HG02938 (cell line): ENCODE data around the gene INSRR.

Experiments
- ATAC-seq: cut with Tn5 transposase; IDR thresholded peaks from one replicate; pipeline ENCODE4 v1.9.1; 2021; ENCODE audit warnings: mild to moderate bottlenecking, moderate library complexity; ENCODE audit not compliant: unreplicated experiment

The INSRR gene

DNA sequence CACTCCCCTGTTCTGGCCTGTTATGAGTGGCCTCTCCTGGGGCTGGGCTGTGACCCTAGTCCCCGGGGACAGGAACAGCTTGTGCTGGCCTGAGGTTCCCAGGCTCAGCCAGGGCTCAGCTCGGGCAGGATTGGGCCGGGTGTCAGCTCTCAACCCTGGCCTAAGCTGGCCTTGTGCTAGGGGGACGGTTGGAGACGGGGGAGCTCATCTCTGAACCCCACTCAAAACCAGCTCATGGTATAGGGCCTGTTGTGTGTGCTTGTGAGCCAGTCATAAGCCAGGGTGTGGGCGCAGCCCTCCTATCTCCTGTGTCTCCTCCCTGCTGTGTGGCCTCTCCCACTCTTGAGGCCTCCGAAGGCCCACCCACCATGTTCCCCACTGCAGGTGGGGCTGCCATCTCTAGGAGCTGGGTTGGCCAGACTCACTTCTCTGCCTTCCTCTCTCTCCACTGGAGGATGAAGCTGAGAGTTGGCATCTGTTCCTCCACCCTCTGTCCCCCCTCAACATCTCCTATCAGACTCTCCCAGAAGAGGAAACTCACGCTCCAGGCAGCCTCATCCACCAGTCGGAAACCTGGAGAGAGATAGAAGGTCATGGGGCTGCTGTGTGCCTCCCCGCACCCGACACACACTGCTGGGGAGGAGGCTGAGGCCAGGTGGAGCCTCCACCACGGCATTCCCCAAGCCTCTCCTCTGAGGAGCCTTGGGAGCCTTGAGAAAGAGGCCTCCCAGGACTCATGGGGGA is 36.0 kb upstream of the INSRR start:
- ATAC-seq, result no peak

DNA sequence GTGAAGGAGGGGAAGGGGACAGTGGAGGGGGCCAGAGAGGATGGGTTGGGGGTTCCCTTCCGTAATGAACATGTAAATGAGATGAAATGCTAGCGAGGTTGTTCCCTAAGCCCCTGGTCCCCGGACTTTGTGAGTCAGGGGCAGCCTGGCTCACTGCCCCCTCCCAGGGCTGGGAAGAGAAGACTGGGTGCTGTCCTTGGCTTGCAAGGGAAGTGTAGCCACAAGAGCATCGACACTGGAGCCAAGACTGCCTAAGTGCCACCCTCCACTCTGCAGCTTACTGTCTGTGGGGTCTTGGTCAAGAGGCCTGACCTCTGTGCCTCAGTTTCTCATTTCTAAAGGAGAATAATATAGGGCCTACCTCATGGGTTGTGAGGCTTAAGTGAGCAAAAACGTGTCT is 35.1 kb upstream of the INSRR start:
- ATAC-seq, result no peak

DNA sequence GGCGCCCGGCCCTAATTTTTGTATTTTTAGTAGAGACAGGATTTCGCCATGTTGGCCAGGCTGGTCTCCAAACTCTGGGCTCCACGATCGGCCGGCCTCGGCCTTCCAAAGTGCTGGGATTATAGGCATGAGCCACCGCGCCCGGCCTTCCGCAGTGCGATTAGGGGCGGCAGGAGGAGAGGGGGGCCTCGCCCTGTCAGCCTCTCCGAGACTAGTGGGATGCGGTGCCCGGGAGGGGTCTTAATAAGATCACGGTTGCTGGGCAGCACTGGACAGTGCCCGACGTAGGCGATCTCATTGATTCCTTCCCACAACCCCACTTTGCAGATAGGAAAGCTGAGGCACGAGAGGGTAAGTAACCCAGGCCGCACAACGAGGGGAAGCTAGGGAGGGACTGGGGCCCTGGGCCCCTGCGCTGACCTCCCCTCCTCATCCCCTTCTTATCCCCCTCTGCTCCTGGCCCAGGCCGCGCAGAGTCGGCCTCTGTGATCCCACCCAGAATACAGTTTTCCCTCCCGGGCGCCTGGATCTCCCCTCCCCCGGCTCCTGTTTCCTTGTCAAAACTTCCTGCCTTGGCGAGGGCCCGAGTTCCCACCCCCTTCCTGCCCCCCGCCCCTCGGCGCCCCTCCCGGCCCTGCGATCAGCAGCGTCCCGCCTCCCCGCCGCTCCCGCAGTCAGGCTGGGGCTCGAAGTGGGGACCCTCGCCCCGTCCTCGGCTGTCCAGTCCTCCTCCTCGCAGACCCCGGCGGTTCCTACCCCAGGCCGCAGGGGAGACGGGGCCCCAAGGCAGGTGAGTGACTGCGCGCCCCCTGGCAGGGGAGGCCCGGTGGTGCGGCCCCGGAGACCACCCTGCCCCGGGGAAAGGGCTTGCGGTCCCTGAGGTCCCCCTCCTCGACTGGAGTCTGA is 34.4 kb upstream of the INSRR start, which contains the start of gene PEAR1:
PEAR1 (plus strand) TSS at position 671 of the 906 bp plus-strand sequence. CDS start 10,209 bp downstream, outside the sequence.
- ATAC-seq, result no peak

DNA sequence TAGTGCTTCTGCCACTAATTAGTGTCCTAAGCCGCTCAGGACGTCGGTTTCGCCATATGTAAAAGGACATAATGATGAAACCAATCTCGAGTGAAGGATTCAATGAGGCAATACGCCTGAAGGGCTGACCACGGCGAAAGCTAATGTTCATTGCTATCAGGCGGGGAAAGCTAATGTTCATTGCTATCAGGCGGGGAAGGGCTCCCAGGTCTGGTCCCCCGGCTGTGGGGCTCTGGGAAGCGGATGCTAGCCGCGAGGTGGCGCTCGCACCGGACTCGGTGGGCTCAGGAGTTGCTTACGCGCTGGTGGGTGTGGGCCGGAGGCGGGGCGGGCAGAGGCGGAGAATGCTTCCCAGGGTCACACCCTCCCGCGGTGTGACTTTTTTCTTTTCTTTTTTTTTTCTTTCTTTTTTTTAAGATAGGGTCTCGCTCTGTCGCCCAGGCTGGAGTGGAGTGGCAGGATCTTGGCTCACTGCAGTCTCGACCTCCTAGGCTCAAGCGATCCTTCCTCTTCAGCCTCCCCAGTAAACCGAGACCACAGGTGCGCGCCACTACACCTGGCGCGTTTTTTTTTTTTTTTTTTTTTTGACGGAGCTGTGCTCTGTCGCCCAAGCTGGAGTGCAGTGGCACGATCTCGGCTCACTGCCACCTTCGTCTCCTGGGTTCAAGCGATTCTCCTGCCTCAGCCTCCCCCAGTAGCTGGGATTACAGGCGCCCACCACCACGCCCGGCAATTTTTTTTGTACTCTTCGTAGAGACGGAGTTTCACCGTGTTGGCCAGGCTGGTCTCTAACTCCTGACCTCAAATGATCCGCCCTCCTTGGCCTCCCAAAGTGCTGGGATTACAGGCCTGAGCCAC is 33.5 kb upstream of the INSRR start:
- no peak for ATAC-seq

- no peak for ATAC-seq
Observed at GRCh38 chr1:156889802-156890580, 31.1 kb upstream of the INSRR start.

DNA sequence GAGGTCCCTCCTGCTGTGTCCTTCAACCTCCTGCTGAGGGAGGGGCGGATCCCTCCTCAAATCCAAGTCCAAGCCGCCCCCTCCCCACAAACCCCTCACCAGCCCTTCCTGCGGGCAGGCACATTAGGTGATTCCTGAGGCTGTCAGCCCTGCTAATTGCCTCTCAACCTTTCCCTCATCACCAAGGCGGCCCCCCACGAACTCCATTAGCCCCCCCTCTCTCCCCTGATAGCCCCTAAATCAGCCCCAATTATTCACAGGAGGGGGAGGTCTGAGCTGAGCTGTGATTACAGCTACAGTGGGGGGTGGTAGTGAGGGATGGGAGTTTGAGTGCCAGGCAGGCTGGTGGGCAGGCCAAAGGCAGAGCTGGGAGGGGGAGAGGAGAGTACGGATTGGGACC is 28.8 kb upstream of the INSRR start:
- no peak for ATAC-seq

- ATAC-seq, result no peak
Observed at GRCh38 chr1:156887317-156887716, 28.4 kb upstream of the INSRR start.

DNA sequence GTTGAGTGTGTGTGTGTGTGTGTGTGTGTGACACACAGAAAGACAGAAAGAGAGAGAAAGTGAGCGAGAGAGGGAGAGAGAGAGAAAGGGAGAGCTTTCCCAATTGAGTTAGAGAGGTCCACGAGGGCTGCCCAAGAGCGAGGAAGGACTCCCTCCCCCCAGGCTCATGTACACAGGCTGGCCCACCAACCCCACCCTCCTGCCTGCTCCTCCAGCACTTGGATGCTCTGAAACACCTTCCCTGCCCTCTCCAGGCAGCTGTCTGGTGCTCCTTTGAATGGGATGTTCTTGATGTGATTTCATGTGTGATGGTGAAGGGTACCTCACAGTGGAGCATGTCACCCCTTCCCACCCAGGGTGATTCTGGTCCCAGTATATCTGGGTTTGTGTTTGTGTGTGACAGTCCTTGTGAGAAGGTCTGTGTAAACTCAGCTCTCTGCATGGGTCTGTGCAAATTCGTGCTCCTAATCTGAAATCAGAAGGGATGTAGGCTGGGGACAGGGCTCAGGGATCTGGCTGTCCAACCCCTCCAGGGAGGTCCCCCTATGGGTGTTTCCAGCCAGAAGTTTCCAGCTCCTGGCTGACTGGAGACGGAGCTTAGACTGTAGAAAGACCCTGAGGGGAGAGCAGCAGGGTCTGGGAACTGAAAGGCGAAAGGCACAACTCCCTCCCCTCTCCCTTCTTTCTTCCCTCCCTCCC is 27.8 kb upstream of the INSRR start:
- no peak for ATAC-seq

- ATAC-seq, result no peak
Observed at GRCh38 chr1:156885880-156886355, 27.0 kb upstream of the INSRR start.

GRCh38 chr1:156885314-156885713 is 26.4 kb upstream of the INSRR start:
- ATAC-seq, result no peak

DNA sequence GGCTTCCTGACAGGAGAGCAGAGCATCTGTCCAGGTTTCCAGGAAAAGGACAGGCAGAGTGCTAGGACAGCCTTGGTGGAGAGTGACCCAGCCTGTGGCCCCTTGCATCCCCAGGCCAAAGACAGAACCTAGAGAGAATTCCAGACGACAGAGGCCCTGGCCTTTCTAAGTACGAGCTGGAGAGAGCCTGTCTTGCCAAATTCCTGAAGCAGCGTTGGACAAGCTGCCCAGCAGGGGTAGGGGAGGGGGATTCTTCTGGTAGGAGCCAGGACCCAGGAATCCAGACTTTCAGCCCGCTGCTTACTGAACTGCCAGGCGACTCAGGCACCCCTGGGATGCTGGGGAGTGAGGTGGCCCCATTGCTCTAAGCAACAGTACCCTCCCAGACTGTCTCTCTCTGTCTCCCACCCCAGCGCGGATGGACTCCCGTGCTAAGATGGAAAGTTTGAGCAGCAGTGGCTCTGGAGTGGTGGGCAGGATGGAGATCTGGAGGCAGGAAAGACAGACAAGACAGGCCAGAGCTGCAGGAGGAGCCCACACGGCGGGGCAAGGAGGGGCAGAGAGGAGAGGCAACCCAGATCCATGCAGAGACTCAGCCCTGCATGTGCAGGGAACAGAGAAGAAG is 25.8 kb upstream of the INSRR start:
- ATAC-seq, result no peak

DNA sequence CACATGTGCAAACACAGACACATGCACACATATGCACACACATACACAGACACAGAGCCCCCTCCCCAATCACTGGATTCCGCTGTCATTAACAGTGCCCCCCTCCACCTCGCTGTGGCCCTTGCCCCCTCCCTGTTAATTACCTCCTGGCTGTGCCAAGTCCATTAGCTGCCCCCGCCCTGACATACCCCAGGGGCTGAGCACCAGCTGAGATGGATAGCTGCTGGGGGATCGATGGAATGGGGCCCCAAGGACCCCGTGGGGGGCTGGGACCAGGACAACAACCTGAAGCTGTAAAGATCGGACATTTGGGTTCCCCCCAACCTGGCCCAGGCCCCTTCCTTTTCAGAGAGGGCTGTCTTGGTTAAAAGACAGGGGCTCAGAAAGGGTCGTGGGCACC is 25.0 kb upstream of the INSRR start:
- ATAC-seq, result no peak

GRCh38 chr1:156882543-156882942 is 23.6 kb upstream of the INSRR start:
- no peak for ATAC-seq

- no peak for ATAC-seq
Observed at GRCh38 chr1:156881663-156882062, 22.7 kb upstream of the INSRR start.

GRCh38 chr1:156881101-156881500 is 22.2 kb upstream of the INSRR start:
- no peak for ATAC-seq

DNA sequence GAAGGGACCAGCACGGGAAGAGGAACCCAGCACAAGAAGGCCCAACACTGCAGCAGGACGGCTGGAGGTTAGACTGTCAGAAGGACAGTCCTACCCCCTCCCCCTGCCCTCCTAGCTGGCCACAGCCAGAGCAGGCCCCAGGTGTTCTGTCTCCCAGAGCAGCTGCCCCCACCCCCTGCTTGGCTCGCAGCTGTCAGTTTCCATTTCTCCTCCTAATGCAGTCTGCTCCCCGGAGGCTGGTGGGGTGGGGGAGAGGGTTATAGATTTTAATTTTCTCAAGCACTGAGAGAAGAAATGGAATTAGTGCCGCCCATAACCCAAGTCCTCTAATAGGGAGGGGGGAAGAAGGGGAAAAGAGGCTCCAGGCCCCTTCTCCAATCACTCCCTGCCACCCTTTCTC is 21.6 kb upstream of the INSRR start:
- no peak for ATAC-seq

- ATAC-seq, result no peak
Observed at GRCh38 chr1:156879876-156880275, 21.0 kb upstream of the INSRR start.

DNA sequence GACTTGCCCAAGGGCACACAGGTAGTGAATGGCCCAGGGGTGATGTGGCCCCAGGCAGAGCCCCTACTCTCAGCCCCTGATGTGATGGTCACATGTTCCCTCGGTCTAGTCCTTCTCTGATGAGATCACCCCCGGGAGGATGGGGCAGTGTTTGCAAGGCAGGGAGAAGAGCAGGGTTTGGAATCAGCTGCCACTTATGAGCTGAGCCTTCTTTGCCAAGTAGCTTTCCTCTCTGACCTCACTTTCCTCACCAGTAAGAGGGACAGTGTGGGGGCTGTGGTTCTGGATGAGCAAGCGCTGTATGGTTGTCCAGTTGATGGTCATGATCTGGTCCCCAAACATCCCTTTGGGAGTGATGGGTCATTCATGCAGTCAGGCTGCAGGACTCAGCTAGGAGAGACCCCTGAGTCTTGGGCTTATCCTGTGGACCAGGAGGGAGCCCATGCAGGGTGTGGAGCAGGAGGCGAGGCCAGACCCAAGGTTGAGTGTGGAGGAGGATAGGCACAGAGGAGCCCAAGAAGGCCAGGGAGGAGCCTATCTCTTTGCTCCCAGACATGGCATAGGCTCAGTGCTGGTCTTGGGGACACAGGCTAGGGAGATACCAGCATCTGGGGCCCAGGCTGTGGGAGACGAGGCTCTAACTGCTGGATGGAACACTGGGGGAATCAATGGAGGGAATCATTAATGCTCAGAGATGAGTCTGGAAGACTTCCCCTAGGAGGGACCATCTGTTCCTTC is 18.7 kb upstream of the INSRR start:
- ATAC-seq, result no peak
